SKM-1 (cell line): ENCODE measurements around the gene PIP5K1B.

Experiments
- DNase-seq: peaks from one replicate; lab custom pipeline; 2025; ENCODE audit not compliant: unreplicated experiment; lab: John Stamatoyannopoulos, UW

The PIP5K1B gene

GRCh38 chr9:68805890-68806517, 101.0 kb downstream of the PIP5K1B start:
- no peak for DNase-seq

DNA sequence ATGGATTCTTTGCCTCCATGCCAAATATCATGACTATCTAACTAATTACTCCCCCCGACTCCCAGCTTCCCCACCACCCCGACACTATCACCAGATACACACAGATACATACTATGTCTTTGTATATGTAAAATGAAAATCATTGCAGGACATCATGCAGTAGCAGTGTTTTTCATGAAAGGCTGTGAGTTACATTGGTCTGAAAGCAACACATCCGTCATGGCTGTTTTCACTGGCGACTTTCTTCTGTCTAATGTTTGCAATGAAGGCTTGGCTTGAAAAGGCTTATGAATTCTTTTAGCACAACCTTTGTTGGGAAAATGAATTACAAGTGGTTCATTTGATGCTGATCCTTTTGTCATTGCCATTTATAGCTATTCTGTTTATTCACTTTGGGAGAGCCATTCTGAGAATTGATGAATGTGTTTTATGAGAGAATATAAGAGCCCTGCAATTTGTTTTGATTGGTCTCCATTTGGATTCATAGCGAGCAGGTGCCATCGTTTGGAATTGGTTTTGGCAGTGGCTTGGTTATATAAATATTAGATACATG, 103.4 kb downstream of the PIP5K1B start:
- no peak for DNase-seq

DNA sequence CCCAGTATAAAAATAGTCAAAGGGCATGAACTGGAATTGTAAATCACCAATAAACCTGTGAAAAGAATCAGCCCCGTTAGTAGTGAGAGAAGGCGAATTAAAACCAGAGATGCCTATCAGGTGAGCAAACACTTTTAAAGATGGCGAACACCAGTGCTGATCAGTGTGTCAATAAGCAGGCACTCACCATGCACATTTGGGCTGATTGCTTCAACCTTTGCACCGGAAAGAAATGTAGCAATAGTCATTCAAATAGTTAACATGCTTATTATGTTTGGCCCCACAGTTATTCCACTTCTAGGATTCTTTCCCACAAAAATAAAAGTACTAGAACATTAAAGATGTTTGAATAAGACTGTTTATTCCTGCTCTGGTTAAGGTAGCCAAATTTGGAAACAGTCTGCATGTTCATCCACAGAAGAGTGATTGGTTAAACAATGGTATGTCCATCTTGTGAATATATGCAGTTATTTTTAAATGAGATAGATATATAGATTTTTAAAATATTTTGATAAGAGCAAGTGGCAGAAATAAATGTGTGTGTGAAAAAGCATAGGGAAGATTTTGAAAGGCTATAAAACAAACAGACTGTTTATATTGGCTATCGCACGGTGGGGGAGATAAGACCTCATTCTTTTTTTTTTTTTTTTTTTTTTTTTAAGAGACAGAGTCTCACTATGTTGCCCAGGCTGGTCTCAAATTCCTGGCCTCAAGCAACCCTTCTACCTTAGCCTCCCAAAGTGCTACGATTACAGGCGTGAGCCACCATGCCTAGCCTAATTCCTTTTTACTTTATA, 112.2 kb downstream of the PIP5K1B start:
- no peak for DNase-seq

DNA sequence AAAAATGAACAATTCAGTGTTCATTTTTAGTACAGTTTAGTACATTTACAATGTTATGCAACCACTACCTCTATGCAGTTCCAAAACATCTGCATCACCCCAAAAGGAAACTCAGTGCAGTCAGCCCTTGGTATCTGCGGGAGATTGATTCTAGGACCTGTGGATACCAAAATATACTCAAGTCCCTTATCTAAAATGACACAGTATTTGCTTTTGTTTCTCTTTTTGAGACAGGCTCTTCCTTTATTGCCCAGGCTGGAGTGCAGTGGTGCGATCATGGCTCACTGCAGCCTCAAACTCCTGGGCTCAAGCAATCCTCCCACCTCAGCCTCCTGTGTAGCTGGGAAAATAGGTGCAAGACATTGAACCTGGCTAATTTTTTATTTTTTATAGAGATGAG, 114.0 kb downstream of the PIP5K1B start:
- no peak for DNase-seq

DNA sequence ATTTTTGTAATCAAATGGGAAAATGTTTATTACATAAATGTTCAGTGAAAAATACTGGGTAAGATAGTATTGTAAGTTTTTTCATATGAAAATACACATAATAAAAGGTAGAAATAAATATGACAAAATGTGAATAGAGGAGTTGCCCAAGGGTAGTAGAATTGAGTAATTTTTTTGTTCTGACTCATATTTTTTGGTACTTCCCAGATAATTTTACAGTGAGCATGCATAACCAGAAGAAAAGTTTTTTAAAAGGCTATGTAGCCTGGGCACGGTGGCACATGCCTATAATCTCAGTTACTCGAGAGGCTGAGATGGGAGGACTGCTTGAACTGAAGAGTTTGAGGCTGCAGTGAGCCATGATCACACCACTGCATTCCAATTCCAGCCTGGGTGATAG, 116.9 kb downstream of the PIP5K1B start:
- DNase-seq, result no peak

- DNase-seq, result no peak
Observed at GRCh38 chr9:68822596-68823165, 117.6 kb downstream of the PIP5K1B start.

DNA sequence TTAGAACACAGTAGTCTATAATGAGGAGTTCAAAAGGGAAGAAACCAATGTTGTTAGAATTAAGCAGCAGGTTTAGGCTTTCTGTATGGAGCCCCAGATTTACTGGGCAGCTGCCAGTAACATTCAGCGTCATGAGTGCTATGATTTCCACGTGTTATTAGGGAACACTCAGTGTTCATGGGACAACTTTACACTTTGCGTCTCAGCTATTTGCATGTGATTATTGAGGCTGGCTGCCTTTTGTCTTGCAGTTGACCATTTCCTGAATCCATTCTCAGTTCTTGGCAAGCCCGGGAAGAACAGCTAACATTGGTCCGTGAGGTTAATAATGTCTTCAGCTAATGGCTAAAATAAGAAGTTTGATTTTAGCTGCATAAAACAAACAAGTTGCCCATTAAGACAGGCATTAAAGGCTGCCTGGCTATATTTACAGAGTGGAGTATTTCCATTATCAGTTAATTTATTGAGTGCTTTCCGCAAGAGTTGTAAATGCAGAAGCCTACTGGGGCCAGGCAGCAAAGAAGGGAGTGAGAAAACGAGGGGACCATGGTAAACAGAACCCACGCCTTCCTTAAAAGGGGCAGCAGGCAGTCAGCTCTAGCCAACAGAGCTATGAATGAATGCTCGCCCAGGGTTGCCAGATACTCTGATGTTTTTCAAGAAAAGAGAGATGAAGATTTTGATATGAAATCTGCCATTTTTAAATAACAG, 120.9 kb downstream of the PIP5K1B start:
- no peak for DNase-seq

DNA sequence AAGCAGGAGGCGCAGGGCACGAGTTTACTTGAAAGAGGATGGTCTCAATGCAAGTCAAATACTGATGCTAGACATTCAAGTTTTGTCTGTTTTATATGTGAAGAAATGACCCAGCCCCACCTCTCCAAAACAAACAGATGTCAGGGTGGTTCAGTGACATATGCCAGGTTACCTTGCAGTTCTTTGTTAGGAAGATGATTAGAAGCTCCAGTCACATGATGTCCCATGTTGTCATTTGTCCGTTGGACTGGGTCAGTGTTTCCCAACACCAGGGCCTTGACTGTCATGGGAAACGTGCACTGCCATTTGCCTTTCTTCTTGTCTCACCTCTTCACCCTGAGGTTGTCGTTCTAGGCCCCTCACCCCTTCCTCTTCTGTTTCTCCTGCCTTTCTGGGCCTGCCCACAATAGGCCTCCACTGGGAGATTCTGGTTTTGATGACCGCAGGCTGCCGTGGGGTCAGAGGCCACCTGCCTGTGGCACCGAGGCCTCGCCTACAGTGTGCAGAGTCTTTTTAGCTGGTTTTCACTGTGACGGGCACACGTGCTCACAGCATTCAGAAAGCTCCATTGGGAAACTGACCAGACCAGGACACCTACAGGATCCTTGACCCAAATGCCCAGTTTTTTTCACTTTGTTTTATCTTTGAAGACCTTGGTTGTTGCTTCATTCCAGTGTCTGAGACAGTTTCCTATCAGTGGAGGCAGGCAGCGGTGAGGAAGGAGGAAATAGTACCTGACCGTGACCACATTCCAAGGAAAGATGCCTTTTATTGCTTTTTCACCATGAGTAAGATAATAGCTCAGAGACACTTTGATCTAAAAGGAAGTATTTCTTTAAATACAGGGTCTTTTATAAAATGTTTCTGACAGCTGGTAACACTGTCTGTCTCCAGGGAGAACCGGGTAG, 123.1 kb downstream of the PIP5K1B start:
- no peak for DNase-seq

DNA sequence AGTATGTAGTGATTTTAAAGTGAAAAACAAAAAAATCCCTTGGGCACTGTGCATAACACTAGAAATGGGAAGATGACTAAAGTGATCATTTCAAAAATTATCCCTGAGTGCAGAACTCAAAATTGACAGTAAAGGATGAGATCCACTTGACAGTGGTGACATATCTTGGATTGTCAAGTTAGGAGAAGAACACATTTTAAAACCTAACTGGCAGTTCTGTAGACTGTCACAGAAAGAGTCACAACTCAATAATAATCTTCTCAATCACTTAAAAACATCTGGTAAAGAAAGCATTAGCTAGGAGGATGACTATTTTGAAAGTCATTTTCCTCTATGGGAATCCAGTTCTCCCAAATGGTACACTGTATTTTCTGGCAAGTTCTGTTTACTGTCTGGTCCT, 127.1 kb downstream of the PIP5K1B start:
- DNase-seq, result no peak

DNA sequence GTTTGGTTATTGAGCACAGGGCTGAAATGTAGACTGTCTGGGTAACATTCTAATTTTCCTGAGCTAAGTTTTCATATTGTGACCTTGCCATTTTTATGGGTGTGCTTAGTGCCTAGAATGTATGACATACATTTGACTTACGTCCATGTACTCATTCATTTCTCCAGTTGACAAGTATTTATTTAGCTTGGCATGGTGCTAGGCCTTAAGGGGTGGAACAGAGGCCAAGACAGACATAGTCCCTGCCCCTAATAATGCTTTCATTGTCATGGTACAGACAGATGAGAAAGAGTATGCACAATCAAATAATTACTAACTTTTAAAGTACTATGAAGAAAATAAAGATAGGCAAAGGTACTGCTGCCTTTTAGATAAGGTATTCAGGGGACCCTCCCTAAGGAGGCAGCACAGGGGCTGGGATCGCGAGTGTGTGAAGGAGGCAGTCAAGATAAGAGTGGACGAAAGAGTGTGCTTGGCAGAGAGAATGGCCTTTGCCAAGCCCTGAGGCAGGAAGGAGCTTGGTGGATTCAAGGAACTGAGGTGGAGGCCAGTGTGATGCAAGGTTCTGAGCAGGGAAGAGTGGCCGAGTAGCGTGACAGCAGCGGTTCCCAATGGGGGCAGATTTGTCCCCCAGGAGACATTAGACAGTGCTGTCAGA, 128.0 kb downstream of the PIP5K1B start:
- DNase-seq, result no peak

GRCh38 chr9:68834931-68835520, 130.0 kb downstream of the PIP5K1B start:
- no peak for DNase-seq

- no peak for DNase-seq
Observed at GRCh38 chr9:68836788-68837187, 131.7 kb downstream of the PIP5K1B start.

GRCh38 chr9:68838245-68838644, 133.2 kb downstream of the PIP5K1B start:
- DNase-seq, result no peak

GRCh38 chr9:68841276-68842052, 136.4 kb downstream of the PIP5K1B start:
- DNase-seq, result no peak

GRCh38 chr9:68842568-68842967, 137.5 kb downstream of the PIP5K1B start:
- no peak for DNase-seq

DNA sequence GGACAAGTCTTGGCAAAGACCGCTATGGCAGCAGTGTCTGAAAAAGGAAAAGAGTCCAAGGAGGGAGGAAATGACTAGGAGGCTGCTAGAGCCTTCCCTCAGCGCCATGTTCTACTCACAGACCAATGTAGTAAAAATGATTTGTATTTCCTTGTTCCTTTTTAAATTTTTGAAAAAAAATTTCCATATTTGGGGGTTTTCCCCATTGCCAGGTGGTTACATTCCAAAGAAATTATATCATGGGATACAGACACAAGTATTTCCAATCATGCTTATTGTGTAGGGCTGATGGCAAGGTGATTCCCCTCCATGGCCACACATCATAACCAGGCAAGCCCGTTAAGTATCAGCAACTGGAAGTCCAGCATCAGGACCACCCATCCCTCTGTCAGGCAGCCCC, 138.2 kb downstream of the PIP5K1B start:
- DNase-seq, result no peak

DNA sequence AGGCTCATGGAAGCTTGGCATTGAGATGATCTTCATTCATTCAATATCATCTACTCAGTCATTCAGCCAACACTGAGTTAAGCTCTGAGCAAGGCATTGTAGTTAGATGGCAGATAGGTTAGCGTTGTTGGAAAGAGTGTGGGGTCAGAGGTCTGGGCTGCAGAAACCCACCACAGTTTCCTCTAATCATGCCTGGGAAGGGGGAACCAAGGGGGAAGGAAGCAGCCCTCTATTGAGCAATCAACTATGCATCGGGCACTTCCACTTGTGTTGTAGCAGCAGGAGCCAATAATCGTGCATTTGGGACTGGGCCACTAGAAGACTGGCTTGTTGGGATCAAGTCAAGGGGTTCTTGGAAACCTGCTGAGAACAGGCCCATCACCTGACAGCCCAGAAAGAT, 139.1 kb downstream of the PIP5K1B start:
- peak; percentile 26 for DNase-seq
